Astrocyte of the cerebellum (primary cell): ENCODE data around the gene MED28.
A peak's percentile ranks its signal among the peaks of the same experiment; 100 is the strongest.

Experiments used
- DNase-seq: peaks from one replicate; pipeline ENCODE4 v3.0.0-alpha.2; 2011; ENCODE audit warnings: low read depth
- H3K4me3 ChIP-seq: 2 replicates; pipeline ENCODE4 v1.5.1; 2011; ENCODE audit warnings: mild to moderate bottlenecking, low read depth, low read length, moderate library complexity
- in situ Hi-C: cut with HindIII; loops from 2 replicates; pipeline ENCODE4 v1.10.0; 2017; ENCODE audit warnings: low sequenced_read_pairs
- TF ChIP-seq, protein P1 (sequence below): IDR thresholded peaks from 2 replicates; pipeline ENCODE4 v1.5.1; 2012; ENCODE audit warnings: low read length, low read depth, moderate library complexity, mild to moderate bottlenecking; ENCODE audit errors: missing control alignments

The MED28 gene

GRCh38 chr4:17613761-17614415 is 553 bp upstream of the MED28 start:
- H3K4me3 ChIP-seq, result peak overlapping the region; percentile 98
- DNase-seq, result peak; percentile 38
- in situ Hi-C loops, result no loop called here
- TF ChIP-seq, protein P1, sequence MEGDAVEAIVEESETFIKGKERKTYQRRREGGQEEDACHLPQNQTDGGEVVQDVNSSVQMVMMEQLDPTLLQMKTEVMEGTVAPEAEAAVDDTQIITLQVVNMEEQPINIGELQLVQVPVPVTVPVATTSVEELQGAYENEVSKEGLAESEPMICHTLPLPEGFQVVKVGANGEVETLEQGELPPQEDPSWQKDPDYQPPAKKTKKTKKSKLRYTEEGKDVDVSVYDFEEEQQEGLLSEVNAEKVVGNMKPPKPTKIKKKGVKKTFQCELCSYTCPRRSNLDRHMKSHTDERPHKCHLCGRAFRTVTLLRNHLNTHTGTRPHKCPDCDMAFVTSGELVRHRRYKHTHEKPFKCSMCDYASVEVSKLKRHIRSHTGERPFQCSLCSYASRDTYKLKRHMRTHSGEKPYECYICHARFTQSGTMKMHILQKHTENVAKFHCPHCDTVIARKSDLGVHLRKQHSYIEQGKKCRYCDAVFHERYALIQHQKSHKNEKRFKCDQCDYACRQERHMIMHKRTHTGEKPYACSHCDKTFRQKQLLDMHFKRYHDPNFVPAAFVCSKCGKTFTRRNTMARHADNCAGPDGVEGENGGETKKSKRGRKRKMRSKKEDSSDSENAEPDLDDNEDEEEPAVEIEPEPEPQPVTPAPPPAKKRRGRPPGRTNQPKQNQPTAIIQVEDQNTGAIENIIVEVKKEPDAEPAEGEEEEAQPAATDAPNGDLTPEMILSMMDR, result no peak

GRCh38 chr4:17616283-17616682 is 1.8 kb downstream of the MED28 start:
- no peak for DNase-seq
- in situ Hi-C loops, result no loop called here
- H3K4me3 ChIP-seq, result no peak overlapping the region
- TF ChIP-seq, protein P1, result no peak

- TF ChIP-seq, protein P1, result no peak
- H3K4me3 ChIP-seq, result no peak overlapping the region
- no peak for DNase-seq
- in situ Hi-C loops, result no loop called here
Observed at GRCh38 chr4:17618926-17619325, 4.5 kb downstream of the MED28 start.

- DNase-seq, result no peak
- H3K4me3 ChIP-seq, result no peak overlapping the region
- TF ChIP-seq, protein P1, result no peak
- in situ Hi-C loops, result no loop called here
Observed at GRCh38 chr4:17619416-17620105, 5.1 kb downstream of the MED28 start.

DNA sequence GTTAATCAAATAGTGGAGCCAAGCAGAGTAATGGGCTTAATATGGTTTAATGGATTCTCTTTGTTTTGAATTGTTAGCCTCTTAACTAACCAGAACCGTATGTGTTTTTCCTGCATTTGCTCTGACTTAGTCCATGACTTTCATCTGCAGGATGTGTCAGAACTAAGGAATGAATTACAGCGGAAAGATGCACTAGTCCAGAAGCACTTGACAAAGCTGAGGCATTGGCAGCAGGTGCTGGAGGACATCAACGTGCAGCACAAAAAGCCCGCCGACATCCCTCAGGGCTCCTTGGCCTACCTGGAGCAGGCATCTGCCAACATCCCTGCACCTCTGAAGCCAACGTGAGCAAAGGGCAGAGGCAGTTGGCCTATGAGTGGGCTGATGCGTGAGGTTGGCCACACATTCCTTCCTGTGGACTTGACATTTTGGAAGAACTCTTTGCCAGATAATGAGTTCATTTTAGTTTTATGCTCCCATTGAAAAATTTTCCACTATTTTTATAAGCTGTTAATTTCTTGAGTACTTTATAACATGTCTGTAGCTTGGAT is 9.1 kb downstream of the MED28 start:
- no peak for DNase-seq
- no peak overlapping the region for H3K4me3 ChIP-seq
- TF ChIP-seq, protein P1, result no peak
- in situ Hi-C loops, result no loop called here

DNA sequence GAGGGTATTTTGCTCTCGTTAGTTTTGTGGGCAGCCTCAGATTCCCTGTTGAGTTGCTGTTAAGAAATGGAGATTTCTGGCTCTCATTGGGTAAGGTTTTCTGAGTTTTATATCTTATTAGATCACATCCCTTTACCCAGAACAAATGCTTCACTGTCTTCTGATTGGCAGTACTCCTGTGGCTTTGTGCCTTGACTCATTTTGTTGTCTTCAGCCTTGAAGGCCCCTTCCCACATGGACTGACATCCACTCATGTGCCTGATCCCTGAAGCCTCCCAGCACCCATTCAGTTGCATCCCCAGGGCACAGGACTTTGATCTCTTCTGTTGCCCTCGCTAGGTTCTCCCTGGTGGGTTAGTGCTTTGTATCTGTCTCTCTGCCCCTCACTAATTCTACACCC is 10.4 kb downstream of the MED28 start:
- no peak overlapping the region for H3K4me3 ChIP-seq
- in situ Hi-C loops, result no loop called here
- TF ChIP-seq, protein P1, result no peak
- no peak for DNase-seq
